ENCODE measurements around the gene LBP.

LBP gene

DNA sequence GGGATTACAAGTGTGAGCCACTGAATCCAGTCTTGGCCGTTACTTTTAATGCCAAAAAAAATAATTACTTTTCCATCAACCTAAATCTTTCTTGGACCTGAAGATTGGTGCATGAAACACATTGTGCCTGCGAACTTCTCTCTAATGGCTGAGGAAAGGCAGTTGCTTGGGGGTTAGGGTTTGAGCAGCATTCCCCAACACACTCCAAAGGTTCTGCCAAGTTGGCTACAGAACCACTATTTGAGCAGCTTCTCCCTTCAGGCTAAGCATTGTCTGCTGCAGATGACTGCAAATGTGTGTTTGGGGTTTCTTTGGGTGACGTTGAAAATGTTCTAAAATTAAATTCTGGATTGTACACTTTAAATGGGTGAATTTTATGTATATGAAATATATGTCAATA is 6.3 kb upstream of the LBP start:
- DNase-seq (ENCODE audit: low spot score) (no peak), ATAC-seq (ENCODE audit: low read depth) (no peak)
- no peaks in the 10 kb centered on the region for H3K36me3 ChIP-seq (ENCODE audit: low read depth)
- H3K4me1 ChIP-seq (ENCODE audit: insufficient read depth, poor library complexity, severe bottlenecking), result no peaks in the 10 kb centered on the region
- no peak overlapping the region for H3K27ac ChIP-seq (ENCODE audit: poor library complexity, severe bottlenecking)
- TF ChIP-seq CTCF (IDR thresholded peaks at IDR 0.05; ENCODE audit: poor library complexity, severe bottlenecking), result no peak
- H3K4me3 ChIP-seq (ENCODE audit: severe bottlenecking), result no peak overlapping the region
- H3K9me3 ChIP-seq (ENCODE audit: severe bottlenecking), result no peaks in the 10 kb centered on the region
- no peaks in the 10 kb centered on the region for H3K27me3 ChIP-seq (ENCODE audit: insufficient read depth, poor library complexity, severe bottlenecking)

DNA sequence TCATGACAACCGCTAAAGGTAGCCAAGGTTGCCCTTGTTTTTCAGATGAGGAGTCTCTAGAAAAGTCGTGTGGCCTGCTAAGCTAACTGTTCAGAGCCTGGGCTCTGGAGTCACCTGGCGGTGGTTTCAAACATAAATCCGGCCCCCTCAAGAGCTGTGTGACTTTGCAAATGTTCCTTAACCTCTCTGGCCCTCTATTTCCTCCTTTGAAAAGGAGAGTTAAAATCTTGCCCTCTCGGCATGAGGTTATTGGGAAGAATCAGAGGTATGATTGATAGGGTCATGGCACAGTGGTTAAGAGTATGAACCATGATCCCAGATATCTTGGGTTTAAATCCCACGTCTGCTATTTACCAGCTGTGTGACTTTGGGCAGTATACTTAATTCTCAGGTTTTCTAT is 5.6 kb upstream of the LBP start:
- H3K27me3 ChIP-seq (ENCODE audit: insufficient read depth, poor library complexity, severe bottlenecking), result no peaks in the 10 kb centered on the region
- no peaks in the 10 kb centered on the region for H3K4me1 ChIP-seq (ENCODE audit: insufficient read depth, poor library complexity, severe bottlenecking)
- TF ChIP-seq CTCF (IDR thresholded peaks at IDR 0.05; ENCODE audit: poor library complexity, severe bottlenecking), result no peak
- no peak overlapping the region for H3K4me3 ChIP-seq (ENCODE audit: severe bottlenecking)
- no peak for ATAC-seq (ENCODE audit: low read depth)
- no peaks in the 10 kb centered on the region for H3K36me3 ChIP-seq (ENCODE audit: low read depth)
- no peak overlapping the region for H3K27ac ChIP-seq (ENCODE audit: poor library complexity, severe bottlenecking)
- no peaks in the 10 kb centered on the region for H3K9me3 ChIP-seq (ENCODE audit: severe bottlenecking)
- DNase-seq (ENCODE audit: low spot score), result no peak

DNA sequence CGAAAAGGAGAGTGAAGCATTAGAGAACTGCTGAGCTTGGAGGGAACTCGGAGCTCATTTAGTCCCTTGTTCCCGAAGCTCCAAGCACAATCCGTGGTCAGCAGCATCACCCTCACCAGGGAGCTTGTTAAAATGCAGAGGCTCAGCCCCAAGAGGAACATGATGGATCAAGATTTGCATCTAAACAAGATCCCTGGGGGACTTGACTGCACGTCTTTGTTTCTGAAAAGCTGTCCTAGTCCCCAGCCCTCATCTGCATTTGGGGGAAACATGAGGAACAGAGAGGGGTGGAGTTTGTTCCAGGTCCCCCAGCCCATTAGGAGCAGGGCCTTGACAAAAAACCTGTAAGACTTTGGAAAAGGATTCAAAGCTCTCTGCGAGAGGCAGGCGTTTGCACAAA is 4.1 kb upstream of the LBP start:
- Histone ChIP-seq H3K36me3 (ENCODE audit: low read depth) (no peaks in the 10 kb centered on the region), H3K27ac (ENCODE audit: poor library complexity, severe bottlenecking) (no peak overlapping the region), H3K4me3 (ENCODE audit: severe bottlenecking) (no peak overlapping the region), H3K27me3 (ENCODE audit: insufficient read depth, poor library complexity, severe bottlenecking) (no peaks in the 10 kb centered on the region), H3K9me3 (ENCODE audit: severe bottlenecking) (no peaks in the 10 kb centered on the region), H3K4me1 (ENCODE audit: insufficient read depth, poor library complexity, severe bottlenecking) (no peaks in the 10 kb centered on the region)
- no peak for DNase-seq (ENCODE audit: low spot score)
- no peak for TF ChIP-seq CTCF (IDR thresholded peaks at IDR 0.05; ENCODE audit: poor library complexity, severe bottlenecking)
- ATAC-seq (ENCODE audit: low read depth), result no peak

GRCh38 chr20:38342713-38343310 is 3.5 kb upstream of the LBP start:
- H3K4me1 ChIP-seq (ENCODE audit: insufficient read depth, poor library complexity, severe bottlenecking), result no peaks in the 10 kb centered on the region
- H3K4me3 ChIP-seq (ENCODE audit: severe bottlenecking), result no peak overlapping the region
- no peaks in the 10 kb centered on the region for H3K27me3 ChIP-seq (ENCODE audit: insufficient read depth, poor library complexity, severe bottlenecking)
- no peak for DNase-seq (ENCODE audit: low spot score)
- ATAC-seq (ENCODE audit: low read depth), result no peak
- no peaks in the 10 kb centered on the region for H3K9me3 ChIP-seq (ENCODE audit: severe bottlenecking)
- H3K36me3 ChIP-seq (ENCODE audit: low read depth), result no peaks in the 10 kb centered on the region
- H3K27ac ChIP-seq (ENCODE audit: poor library complexity, severe bottlenecking), result no peak overlapping the region
- no peak for TF ChIP-seq CTCF (IDR thresholded peaks at IDR 0.05; ENCODE audit: poor library complexity, severe bottlenecking)

GRCh38 chr20:38343311-38344106 is 2.8 kb upstream of the LBP start:
- no peaks in the 10 kb centered on the region for H3K9me3 ChIP-seq (ENCODE audit: severe bottlenecking)
- no peaks in the 10 kb centered on the region for H3K27me3 ChIP-seq (ENCODE audit: insufficient read depth, poor library complexity, severe bottlenecking)
- DNase-seq (ENCODE audit: low spot score), result no peak
- no peaks in the 10 kb centered on the region for H3K4me1 ChIP-seq (ENCODE audit: insufficient read depth, poor library complexity, severe bottlenecking)
- ATAC-seq (ENCODE audit: low read depth), result no peak
- H3K4me3 ChIP-seq (ENCODE audit: severe bottlenecking), result no peak overlapping the region
- H3K27ac ChIP-seq (ENCODE audit: poor library complexity, severe bottlenecking), result no peak overlapping the region
- no peak for TF ChIP-seq CTCF (IDR thresholded peaks at IDR 0.05; ENCODE audit: poor library complexity, severe bottlenecking)
- no peaks in the 10 kb centered on the region for H3K36me3 ChIP-seq (ENCODE audit: low read depth)
